ENCODE data around the gene STK39.

Gene STK39

GRCh38 chr2:168157070-168157469 lies 90.3 kb downstream of the STK39 start:
- DNase-seq, result no peak

GRCh38 chr2:168156661-168157060 lies 90.7 kb downstream of the STK39 start:
- no peak for DNase-seq

GRCh38 chr2:168155680-168156079 lies 91.7 kb downstream of the STK39 start:
- DNase-seq, result no peak

- no peak for DNase-seq
These were observed 92.3 kb downstream of the STK39 start for GRCh38 chr2:168155046-168155445.

GRCh38 chr2:168152902-168153530 lies 94.4 kb downstream of the STK39 start:
- DNase-seq, result no peak

GRCh38 chr2:168149986-168150385 lies 97.4 kb downstream of the STK39 start:
- no peak for DNase-seq

- DNase-seq, result no peak
These were observed 98.0 kb downstream of the STK39 start for GRCh38 chr2:168149150-168149974.

GRCh38 chr2:168147830-168148794 lies 99.3 kb downstream of the STK39 start:
- DNase-seq, result no peak

GRCh38 chr2:168146892-168147810 lies 100.2 kb downstream of the STK39 start:
- no peak for DNase-seq

GRCh38 chr2:168145426-168146310 lies 101.7 kb downstream of the STK39 start:
- no peak for DNase-seq

GRCh38 chr2:168145011-168145410 lies 102.4 kb downstream of the STK39 start:
- DNase-seq, result no peak

GRCh38 chr2:168143813-168144212 lies 103.6 kb downstream of the STK39 start:
- DNase-seq, result no peak

GRCh38 chr2:168140892-168141291 lies 106.5 kb downstream of the STK39 start:
- no peak for DNase-seq

- no peak for DNase-seq
These were observed 107.5 kb downstream of the STK39 start for GRCh38 chr2:168139852-168140251.

- DNase-seq, result no peak
These were observed 108.5 kb downstream of the STK39 start for GRCh38 chr2:168138901-168139300.

- DNase-seq, result no peak
These were observed 109.0 kb downstream of the STK39 start for GRCh38 chr2:168138374-168138773.

GRCh38 chr2:168137510-168138180 lies 109.8 kb downstream of the STK39 start:
- no peak for DNase-seq

- no peak for DNase-seq
These were observed 110.9 kb downstream of the STK39 start for GRCh38 chr2:168136392-168136977.

GRCh38 chr2:168135630-168136029 lies 111.8 kb downstream of the STK39 start:
- no peak for DNase-seq

GRCh38 chr2:168135121-168135520 lies 112.3 kb downstream of the STK39 start:
- no peak for DNase-seq
